IMR-90 (cell line): ENCODE data around the gene STX16.

Experiments used
- BHLHE40 ChIP-seq: fragments of 150-350 bp; IDR thresholded peaks from 2 replicates; pipeline ENCODE4 v1.6.1; 2016; ENCODE audit warnings: mild to moderate bottlenecking, low read depth, low read length
- FOS ChIP-seq: fragments of 150-350 bp; IDR thresholded peaks from 2 replicates; pipeline ENCODE4 v1.6.1; 2016; ENCODE audit warnings: low read depth, low read length
- MAZ ChIP-seq: IDR thresholded peaks from 2 replicates; pipeline ENCODE4 v1.6.1; 2012; ENCODE audit warnings: low read depth, mild to moderate bottlenecking, low read length, improper control_type of control experiment, moderate library complexity, borderline replicate concordance
- MXI1 ChIP-seq: IDR thresholded peaks from 2 replicates; pipeline ENCODE4 v1.6.1; 2012; ENCODE audit warnings: low read depth, mild to moderate bottlenecking, low read length, moderate library complexity, borderline replicate concordance
- POLR2A ChIP-seq: IDR thresholded peaks from 2 replicates; pipeline ENCODE4 v1.6.1; 2012; ENCODE audit warnings: mild to moderate bottlenecking, low read depth, low read length
- RAD21 ChIP-seq: IDR thresholded peaks from 2 replicates; pipeline ENCODE4 v1.6.1; 2012; ENCODE audit warnings: low read length, improper control_type of control experiment
- RCOR1 ChIP-seq: IDR thresholded peaks from 2 replicates; pipeline ENCODE4 v1.6.1; 2012; ENCODE audit warnings: mild to moderate bottlenecking, low read length, improper control_type of control experiment; ENCODE audit not compliant: insufficient replicate concordance
- SMC3 ChIP-seq: fragments of 150-350 bp; IDR thresholded peaks from 2 replicates; pipeline ENCODE4 v1.6.1; 2016; ENCODE audit warnings: low read depth, mild to moderate bottlenecking, antibody characterized with exemption, low read length, moderate library complexity
- USF2 ChIP-seq: fragments of 150-350 bp; IDR thresholded peaks from 2 replicates; pipeline ENCODE4 v1.6.1; 2017; ENCODE audit warnings: mild to moderate bottlenecking, antibody characterized with exemption, low read length, low read depth
- TF ChIP-seq, protein P1 (sequence below): conservative IDR thresholded peaks from 2 replicates; pipeline ENCODE4 v1.5.1; 2012; ENCODE audit warnings: mild to moderate bottlenecking, low read depth, low read length, improper control_type of control experiment

DNA sequence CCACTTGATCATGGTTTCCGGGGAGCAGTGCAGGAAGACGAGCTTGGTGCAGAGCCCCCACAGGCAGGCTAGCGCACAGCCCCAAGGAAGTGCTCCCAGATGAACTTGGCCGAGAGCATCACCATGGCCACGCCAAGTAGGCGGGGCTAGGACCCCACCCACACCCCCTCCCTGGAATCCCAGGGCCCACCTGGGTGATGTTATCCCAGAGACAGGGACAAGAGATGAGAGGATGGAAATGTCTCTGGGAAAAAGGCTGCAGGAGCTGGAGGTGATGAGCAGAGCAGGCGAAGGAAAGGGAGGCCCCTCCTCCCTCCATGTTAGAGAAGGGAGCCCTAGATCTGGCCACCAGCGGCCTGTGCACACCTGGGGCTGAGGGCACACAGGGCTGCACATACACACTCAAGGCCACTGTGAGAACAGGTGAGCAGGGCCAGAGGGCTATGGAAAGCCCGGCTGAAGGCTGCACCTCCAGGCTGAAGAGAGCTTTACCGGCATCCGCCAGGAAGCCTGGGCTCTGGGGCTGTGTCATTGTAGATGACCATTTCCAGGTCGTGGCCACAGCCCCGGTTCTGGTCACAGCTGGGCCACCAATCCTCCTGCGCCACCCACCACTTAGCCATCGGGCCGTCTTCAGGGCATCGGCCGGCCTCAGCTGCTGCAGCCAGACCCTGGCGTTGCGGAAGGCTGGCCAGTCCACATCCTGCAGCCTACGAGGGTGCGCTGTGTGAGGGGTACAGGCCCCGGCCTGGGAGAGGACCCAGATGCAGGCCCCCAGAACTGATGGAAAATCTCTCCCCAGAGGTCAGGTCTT is 66.4 kb downstream of the STX16 start:
- TF ChIP-seq, protein P1, sequence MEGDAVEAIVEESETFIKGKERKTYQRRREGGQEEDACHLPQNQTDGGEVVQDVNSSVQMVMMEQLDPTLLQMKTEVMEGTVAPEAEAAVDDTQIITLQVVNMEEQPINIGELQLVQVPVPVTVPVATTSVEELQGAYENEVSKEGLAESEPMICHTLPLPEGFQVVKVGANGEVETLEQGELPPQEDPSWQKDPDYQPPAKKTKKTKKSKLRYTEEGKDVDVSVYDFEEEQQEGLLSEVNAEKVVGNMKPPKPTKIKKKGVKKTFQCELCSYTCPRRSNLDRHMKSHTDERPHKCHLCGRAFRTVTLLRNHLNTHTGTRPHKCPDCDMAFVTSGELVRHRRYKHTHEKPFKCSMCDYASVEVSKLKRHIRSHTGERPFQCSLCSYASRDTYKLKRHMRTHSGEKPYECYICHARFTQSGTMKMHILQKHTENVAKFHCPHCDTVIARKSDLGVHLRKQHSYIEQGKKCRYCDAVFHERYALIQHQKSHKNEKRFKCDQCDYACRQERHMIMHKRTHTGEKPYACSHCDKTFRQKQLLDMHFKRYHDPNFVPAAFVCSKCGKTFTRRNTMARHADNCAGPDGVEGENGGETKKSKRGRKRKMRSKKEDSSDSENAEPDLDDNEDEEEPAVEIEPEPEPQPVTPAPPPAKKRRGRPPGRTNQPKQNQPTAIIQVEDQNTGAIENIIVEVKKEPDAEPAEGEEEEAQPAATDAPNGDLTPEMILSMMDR: no peak
- TF ChIP-seq FOS (no peak), POLR2A (no peak), MAZ (no peak), RAD21 (no peak), SMC3 (no peak), USF2 (no peak), MXI1 (no peak), BHLHE40 (no peak), RCOR1 (no peak)
